Peyer's patch (tissue), 4 donors: Measurements from ENCODE around the gene ADAMTS14.

Source experiments
- POLR2A ChIP-seq, 2 donors: fragments of 450-650 bp; IDR thresholded peaks; one replicate each; pipeline ENCODE4 v1.5.1; 2017; ENCODE audit warnings: antibody characterized with exemption in 2 of 2, mild to moderate bottlenecking in 2 of 2, moderate library complexity in 2 of 2
- TF ChIP-seq, protein P1 (sequence below), 6 experiments: fragments of 450-650 bp in 4 of 6; fragments of 200-600 bp in 2 of 6; sonication (generic) in 1 of 6; IDR thresholded peaks; one replicate each; pipeline ENCODE4 v1.5.1; 2017 to 2019; ENCODE audit warnings: antibody characterized with exemption in 6 of 6, mild to moderate bottlenecking in 3 of 6, moderate library complexity in 1 of 6

DNA sequence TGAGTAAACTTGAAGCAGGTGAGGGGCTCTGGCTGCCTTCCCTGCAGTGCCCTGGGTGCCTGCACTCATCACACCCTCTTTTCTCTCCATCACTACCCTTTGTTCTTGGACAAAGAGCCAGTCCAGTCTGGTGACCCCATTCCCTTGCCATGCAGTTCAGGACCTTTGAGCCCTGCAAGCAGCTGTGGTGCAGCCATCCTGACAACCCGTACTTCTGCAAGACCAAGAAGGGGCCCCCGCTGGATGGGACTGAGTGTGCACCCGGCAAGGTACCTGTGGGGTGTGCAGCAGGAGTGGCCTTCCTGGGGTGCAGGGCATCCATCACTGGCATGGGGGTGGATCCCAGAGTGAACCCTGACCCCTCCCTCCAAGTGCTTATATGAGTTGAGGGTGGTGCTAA, 64.2 kb downstream of the ADAMTS14 start:
- TF ChIP-seq POLR2A (IDR thresholded peaks at IDR 0.05): no peak
- TF ChIP-seq, protein P1, sequence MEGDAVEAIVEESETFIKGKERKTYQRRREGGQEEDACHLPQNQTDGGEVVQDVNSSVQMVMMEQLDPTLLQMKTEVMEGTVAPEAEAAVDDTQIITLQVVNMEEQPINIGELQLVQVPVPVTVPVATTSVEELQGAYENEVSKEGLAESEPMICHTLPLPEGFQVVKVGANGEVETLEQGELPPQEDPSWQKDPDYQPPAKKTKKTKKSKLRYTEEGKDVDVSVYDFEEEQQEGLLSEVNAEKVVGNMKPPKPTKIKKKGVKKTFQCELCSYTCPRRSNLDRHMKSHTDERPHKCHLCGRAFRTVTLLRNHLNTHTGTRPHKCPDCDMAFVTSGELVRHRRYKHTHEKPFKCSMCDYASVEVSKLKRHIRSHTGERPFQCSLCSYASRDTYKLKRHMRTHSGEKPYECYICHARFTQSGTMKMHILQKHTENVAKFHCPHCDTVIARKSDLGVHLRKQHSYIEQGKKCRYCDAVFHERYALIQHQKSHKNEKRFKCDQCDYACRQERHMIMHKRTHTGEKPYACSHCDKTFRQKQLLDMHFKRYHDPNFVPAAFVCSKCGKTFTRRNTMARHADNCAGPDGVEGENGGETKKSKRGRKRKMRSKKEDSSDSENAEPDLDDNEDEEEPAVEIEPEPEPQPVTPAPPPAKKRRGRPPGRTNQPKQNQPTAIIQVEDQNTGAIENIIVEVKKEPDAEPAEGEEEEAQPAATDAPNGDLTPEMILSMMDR (IDR thresholded peaks at IDR 0.05): no peak
